IPS DF 4.7 (cell line): ENCODE data around the gene LRP1.

Experiments
- DNase-seq: peaks from one replicate; pipeline ENCODE4 v3.0.0-alpha.2; 2013; ENCODE audit warnings: low spot score; ENCODE audit errors: extremely low read depth

Gene LRP1

GRCh38 chr12:57134949-57135348 lies 6.7 kb downstream of the LRP1 start:
- no peak for DNase-seq

DNA sequence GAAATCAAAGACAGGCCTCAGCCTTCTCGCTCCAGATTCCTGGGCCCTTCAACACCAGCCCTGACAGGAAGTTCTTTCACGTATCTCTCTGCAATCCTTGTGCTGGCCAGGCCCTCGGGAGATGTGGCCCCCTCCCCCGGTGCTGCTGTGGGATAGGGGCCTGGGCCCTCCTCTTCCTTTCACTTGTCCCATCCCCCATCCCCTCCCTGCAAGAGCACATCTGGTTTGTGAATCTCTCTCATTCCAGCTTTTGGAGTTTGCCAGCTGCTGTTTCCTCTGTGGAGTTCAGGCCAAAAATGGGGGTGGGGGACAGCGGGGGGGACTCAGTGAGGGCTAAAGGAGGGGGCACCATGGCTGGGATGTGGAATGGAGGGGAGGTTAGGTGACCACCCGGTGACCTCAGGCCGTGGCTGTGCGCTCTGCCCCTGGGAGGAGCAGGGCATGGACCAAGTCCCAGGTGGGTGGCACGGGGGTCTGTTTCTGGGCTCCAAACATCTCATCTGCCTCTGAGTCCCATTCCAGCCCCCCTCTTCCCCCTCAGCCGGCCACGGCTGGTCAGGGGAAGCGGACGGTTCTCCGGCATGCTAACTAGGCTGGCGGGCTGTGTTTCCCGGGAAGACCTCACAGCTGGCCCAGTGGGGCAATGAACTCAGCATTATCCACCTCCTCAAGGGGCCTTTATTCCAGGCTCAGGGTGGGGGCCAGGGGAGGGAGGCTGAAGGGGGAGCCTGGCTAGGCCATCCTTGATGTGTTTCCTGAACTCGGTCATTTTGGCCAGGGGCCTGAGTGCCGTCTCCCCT lies 7.4 kb downstream of the LRP1 start:
- DNase-seq: no peak

DNA sequence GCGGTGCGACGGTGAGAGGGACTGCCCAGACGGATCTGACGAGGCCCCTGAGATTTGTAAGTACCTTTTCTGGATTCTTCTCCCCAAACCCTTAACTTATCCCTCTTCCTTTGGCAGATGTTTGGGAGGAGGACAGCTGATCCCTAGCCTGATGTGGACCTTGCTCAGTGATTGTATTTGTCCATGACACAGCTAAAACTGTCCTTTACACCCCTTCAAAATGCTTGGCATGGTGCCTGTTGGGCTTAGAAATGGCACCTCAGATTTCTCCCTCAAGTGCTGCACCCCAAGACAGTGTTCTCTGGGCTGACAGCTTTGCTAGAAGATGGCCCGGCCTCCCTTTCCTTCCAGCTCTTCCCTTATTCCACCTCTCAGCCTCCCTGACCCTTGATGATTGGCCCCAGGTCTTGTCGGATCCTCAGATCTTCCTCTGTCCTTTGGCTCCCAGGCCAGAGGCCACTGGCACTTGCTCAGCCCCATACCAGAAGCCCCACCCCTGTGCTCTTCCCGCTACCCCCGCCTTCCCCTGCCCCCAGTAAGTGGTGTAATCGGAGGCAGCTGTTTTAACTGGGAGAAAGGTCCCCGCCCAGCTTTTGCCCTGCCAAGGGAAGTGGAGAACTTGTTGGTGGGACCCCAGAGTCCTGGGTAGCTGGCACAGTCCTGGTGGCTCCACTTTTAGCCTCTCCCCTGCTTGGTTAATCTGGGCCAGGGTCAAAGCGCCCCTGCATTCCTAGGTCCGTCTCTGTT lies 10.4 kb downstream of the LRP1 start:
- DNase-seq: no peak

GRCh38 chr12:57139796-57140649 lies 11.7 kb downstream of the LRP1 start:
- DNase-seq: no peak

- no peak for DNase-seq
Observed at GRCh38 chr12:57141249-57141648, 13.0 kb downstream of the LRP1 start.

DNA sequence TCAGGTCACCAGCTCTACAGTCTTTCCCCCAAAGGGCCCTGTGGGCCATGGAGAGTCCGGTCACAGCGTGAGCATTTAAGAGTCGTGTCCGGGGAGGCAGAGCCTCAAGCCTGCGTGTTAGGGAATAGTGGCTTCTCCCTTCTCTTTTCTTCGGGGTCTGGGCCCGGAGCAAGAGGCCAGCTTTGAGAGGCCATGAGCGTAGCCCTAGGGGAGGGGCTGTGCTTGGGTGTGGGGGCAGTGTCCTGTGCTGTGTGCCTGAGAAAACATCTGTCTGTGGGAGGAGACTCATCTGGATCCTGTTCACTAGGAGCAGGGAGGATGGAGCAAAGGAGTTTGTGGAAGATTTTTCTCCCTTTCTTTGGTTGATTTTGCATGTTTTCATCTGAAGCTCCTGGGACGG lies 13.8 kb downstream of the LRP1 start:
- DNase-seq: no peak

GRCh38 chr12:57142727-57143126 lies 14.4 kb downstream of the LRP1 start:
- DNase-seq: no peak

DNA sequence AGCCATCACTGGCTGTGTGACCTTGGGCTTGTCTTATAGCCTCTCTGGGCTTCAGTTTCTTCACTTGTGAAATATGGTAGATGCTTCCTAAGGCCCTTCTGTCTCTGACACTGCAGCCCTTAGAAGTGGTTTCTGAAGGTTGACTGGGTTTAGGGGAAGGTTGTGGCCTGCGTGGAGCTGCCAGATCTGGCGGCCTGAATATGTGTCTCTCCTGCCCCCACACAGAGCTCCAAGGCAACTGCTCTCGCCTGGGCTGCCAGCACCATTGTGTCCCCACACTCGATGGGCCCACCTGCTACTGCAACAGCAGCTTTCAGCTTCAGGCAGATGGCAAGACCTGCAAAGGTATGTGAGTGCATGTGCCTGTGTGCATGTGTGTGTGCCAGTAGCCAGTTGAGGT lies 15.2 kb downstream of the LRP1 start:
- no peak for DNase-seq

DNA sequence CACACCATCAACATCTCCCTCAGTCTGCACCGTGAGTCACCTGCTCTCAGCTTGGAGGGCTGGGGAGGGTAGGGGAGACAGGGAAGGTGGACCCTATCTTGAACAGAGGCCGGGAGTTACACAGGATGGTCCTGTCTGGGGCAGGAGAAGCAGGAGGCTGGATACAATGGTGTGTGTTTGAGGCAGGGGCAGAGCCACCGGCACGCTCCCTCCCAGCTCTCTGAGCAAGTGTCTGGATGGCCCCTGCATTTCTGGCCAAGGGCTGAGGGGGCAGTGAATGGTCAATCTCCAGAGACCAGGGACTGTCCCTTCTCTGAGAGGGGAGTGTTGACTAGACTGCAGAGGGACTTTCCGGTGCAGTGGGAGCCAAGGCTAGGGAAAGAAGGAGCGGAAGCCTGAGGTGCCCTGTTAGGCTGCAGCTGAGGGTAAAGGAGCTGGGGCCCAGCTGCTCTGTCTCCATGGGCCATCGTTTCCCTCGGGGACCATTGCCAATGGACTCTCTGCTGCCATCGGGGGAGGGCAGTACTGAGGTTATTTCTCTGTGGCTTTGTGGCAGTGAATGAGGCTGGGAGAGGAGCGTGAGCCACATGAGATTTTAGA lies 17.3 kb downstream of the LRP1 start:
- no peak for DNase-seq

DNA sequence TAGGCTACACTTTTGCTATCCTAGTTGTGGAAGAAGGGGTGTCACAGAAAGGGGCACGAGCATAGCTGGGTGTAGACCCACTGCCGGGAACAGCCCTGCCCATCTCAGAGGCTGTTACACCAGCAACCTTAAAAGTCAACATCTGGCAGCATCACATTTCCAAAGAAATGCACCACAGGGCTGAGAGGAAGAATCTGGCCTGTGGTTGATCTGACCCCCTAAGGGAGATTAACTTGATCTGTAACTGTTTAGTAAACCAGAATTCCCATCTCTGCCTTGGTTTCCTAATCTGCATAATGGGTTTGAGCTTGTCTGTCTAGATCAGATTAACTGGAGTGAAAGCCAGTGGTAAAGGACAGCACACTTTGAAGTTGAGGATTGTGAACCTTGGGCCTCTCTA lies 17.8 kb downstream of the LRP1 start:
- no peak for DNase-seq

DNA sequence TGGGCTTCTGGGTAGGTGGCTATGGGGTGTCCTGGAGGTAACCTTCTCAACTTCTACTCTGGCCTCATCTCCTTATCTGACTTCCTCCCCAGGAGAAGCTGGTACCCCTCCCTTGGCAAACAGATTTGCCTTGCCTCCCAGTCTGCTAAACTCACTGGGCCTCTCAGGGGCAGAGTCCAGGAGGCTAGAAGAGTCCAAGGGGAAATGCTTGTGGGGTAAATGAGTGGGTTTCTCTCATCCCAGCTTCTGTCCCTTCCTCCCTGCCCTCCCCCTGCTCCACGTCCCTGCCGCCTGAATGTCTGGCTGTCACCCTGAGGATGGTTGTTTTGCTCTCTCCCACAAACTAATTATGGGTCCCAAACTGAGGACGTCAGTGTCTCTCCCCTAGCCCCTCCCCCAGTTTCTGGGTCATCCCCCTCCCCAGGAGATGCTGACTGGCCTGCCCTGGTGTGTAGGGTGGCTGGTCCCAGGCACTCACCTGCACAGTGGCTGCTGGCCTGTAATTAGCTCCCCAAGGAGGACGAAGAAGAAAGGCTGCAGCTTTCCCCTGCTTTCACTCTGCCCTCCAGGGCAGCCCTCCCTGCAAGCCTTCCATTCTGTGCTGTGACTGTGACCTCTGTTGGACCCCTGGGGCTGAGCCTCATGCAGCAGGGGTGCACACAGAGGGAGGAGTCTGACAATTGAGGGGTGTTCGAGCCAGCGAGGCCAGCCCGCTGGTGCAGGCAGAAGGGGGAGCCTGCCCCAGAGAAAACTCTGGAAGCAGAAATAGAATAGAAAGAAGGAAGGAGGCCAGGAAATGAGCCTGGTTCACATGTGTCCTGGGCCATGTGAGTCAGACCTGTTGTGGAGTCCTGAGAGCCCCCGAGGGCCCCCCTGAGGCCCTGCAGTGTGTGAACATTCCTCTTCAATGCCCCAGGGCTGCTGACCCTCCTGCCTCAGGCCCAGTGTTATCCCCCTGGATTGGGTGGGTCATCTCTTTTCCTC lies 19.0 kb downstream of the LRP1 start, which contains the start of gene LRP1-AS:
Gene LRP1-AS (minus strand): TSS at position 659 of the 984 bp plus-strand sequence.
- no peak for DNase-seq

DNA sequence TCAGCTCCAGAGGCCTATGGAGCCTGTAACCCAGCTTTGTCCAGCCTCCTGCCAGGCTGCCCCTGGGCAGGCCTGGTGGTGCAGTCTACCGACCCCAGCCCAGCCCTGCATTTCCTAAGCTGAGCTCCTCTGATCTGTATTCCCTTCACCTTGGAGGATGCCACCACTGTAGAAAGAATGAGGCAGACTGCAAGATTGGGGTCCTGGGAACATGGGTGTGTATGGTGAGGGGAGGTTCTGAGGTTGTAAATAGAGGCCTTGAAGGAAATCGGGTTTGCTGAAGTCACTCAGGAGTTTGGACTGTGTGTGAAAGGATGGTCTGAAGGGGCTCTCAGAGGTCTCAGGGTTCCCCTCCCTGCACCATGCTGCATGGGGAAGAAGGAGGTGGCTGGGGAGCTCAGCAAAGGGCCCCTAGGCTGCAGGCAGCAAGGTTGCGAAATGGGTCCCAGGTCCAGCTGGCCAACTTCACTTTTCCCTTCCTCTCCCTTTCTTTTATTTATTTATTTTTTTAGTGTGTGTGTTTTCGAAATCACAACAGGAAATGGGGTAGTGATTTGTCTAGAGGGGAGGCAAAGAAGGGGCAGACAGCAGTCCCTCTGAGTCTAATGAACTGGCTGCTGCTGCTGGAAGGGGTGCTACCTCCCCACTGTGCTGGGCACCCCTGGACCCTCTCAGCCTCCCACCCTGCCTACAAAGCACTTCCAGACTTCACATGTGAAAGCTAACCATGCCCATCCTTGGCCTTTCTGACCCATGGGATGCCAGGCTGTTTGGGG lies 20.4 kb downstream of the LRP1 start:
- DNase-seq: no peak

- DNase-seq: no peak
Observed at GRCh38 chr12:57149245-57149900, 21.1 kb downstream of the LRP1 start.

- DNase-seq: no peak
Observed at GRCh38 chr12:57150400-57151000, 22.2 kb downstream of the LRP1 start.

DNA sequence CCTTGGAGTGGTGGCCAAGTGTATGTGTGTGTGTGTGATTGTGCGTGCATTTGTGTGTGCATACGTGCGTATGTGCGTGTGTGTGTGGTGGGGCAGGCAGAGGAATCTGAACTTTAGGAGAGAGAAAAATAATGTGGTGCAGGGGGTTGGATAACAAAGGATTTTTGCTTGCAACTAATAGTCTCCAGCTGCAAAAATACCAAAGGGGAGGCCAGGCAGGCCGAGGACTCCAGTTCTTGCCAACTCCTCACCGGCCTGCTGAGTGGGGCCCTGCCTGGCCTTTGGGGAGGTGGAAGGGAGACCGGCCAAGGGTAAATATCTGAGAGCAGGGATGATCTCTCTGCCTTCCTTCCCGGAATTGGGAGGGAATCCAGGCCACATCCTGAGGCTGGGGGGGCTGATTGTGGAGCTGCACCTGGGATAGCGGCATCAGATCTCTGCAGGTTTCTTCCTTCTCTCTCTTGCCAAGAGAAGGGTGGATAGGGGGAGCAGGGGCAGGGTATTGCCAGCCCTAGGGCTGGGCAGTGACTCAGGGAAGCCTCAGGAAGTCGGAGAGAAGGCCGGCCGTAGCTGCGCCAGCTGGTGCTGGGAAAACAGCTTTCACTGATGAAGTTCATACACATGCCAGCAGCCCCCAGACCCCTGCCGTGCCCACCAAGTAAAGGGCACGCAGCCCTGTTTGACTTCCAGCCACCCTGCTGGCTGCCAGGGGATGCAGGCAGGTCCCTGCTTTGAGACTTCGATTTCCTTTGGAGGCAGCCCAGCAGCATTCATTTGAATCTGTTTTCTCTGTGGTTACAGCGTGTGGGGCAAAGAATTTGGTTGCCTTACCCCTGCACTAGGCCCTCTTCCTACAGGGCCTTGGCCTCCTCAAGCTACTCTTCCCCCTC lies 23.7 kb downstream of the LRP1 start:
- no peak for DNase-seq

GRCh38 chr12:57152639-57153038 lies 24.4 kb downstream of the LRP1 start:
- no peak for DNase-seq

- DNase-seq: no peak
Observed at GRCh38 chr12:57153415-57153997, 25.2 kb downstream of the LRP1 start.
